NCI-H2171 treated with DMSO at 0.1 percent for 48 hours (cell line): ENCODE measurements around the gene EXOC1L.

Experiments
- DNase-seq: peaks from one replicate; lab custom pipeline; 2025; lab: John Stamatoyannopoulos, UW

Gene EXOC1L

GRCh38 chr4:55884093-55884850, 64.7 kb downstream of the EXOC1L start:
- DNase-seq = peak; percentile 56

GRCh38 chr4:55884851-55885219, 65.2 kb downstream of the EXOC1L start:
- no peak for DNase-seq
